Measurements from ENCODE around the gene ATP8A2. TPM values are rescaled to one million over a fixed set of nuclear protein-coding genes. Genes with fewer than 3 reads are reported as not detected.

Gene ATP8A2
- total and polyA plus RNA-seq, 9 of the 15 experiments (the other 6 are each of a cell fraction or from before 2014, with no cell fraction given): under 0.01 to 0.33 (median 0.06) TPM; not detected in 4

- TF ChIP-seq SRSF7 (optimal IDR thresholded peaks at IDR 0.05; ENCODE audit: low read depth, low read length) (no peak), CREB1 (IDR thresholded peaks at IDR 0.05) (no peak), CREB1 (CRISPR knock-in tag; IDR thresholded peaks at IDR 0.05) (no peak), PBX2 (CRISPR knock-in tag; IDR thresholded peaks at IDR 0.05; ENCODE audit: low read depth) (no peak), PBX2 (tag; conservative IDR thresholded peaks at IDR 0.05; ENCODE audit: low read depth) (no peak), ERF (CRISPR knock-in tag; IDR thresholded peaks at IDR 0.05) (no peak), HES1 (IDR thresholded peaks at IDR 0.05; ENCODE audit: low read depth) (no peak), MCM2 (IDR thresholded peaks at IDR 0.05; ENCODE audit: low read depth) (no peak), ZNF740 (CRISPR knock-in tag; IDR thresholded peaks at IDR 0.05) (no peak), ZNF740 (tag; IDR thresholded peaks at IDR 0.05) (no peak)
These were observed 702.9 kb downstream of the ATP8A2 start (continued) for GRCh38 chr13:26074706-26075105.

Small RNA genes lying within 50 kb of the gene (small RNA-seq; reads per million reads assigned to genes)
- gene RN7SL741P (not detected), gene RNU6-78P (not detected), gene RNY1P3 (not detected)

Other genes with a start within 250 kb of the ATP8A2 start
- not detected in 2 replicates for gene AMER2, start 199.7 kb upstream of the ATP8A2 start, total RNA-seq (2014; rRNA removed)
- gene AMER2, start 199.7 kb upstream of the ATP8A2 start, total RNA-seq (2014; rRNA removed; fragmentation: Illumina TruSeq; extraction: Trizol): not detected in 2 replicates
- not detected in 2 replicates for gene AMER2, start 199.7 kb upstream of the ATP8A2 start, total RNA-seq (2015; rRNA removed; fragmentation: Illumina TruSeq; extraction: Trizol)
- gene AMER2, start 199.7 kb upstream of the ATP8A2 start, total RNA-seq (2021): not detected in 2 replicates
- not detected in 2 replicates for gene AMER2, start 199.7 kb upstream of the ATP8A2 start, polyA plus RNA-seq (2011; rRNA removed)
- gene AMER2, start 199.7 kb upstream of the ATP8A2 start, polyA plus RNA-seq (2014; fragmentation: Illumina TruSeq; extraction: Trizol): not detected in 2 replicates
- not detected for gene AMER2, start 199.7 kb upstream of the ATP8A2 start, polyA plus RNA-seq (2014; fragmentation: Nextera tagmentation; extraction: Ambion mirVana)
- gene AMER2, start 199.7 kb upstream of the ATP8A2 start, polyA plus RNA-seq (2014; rRNA removed): not detected in 2 replicates
- gene MTMR6, start 84.5 kb upstream of the ATP8A2 start, total RNA-seq (2014; rRNA removed): 5.7 and 6.4 TPM in 2 replicates
- 10.8 and 12.2 TPM in 2 replicates for gene MTMR6, start 84.5 kb upstream of the ATP8A2 start, total RNA-seq (2014; rRNA removed; fragmentation: Illumina TruSeq; extraction: Trizol)
- 8.4 and 8.5 TPM in 2 replicates for gene MTMR6, start 84.5 kb upstream of the ATP8A2 start, total RNA-seq (2015; rRNA removed; fragmentation: Illumina TruSeq; extraction: Trizol)
- gene MTMR6, start 84.5 kb upstream of the ATP8A2 start, total RNA-seq (2021): 7.8 and 8.2 TPM in 2 replicates
- gene MTMR6, start 84.5 kb upstream of the ATP8A2 start, polyA plus RNA-seq (2011; rRNA removed): 4.8 and 7.7 TPM in 2 replicates
- gene MTMR6, start 84.5 kb upstream of the ATP8A2 start, polyA plus RNA-seq (2014; fragmentation: Illumina TruSeq; extraction: Trizol): 6.8 and 7.7 TPM in 2 replicates
- 1 to 10 TPM; 3.9 to 4.5 TPM for gene MTMR6, start 84.5 kb upstream of the ATP8A2 start, polyA plus RNA-seq (2014; fragmentation: Nextera tagmentation; extraction: Ambion mirVana)
- gene MTMR6, start 84.5 kb upstream of the ATP8A2 start, polyA plus RNA-seq (2014; rRNA removed): 4.5 TPM in 2 replicates
- 38.2 and 41.6 TPM in 2 replicates for gene NUP58, start 70.3 kb upstream of the ATP8A2 start, total RNA-seq (2014; rRNA removed)
- 51.0 and 61.3 TPM in 2 replicates for gene NUP58, start 70.3 kb upstream of the ATP8A2 start, total RNA-seq (2014; rRNA removed; fragmentation: Illumina TruSeq; extraction: Trizol)
- 44.8 and 47.2 TPM in 2 replicates for gene NUP58, start 70.3 kb upstream of the ATP8A2 start, total RNA-seq (2015; rRNA removed; fragmentation: Illumina TruSeq; extraction: Trizol)
- 43.9 and 50.3 TPM in 2 replicates for gene NUP58, start 70.3 kb upstream of the ATP8A2 start, total RNA-seq (2021)
- gene NUP58, start 70.3 kb upstream of the ATP8A2 start, polyA plus RNA-seq (2011; rRNA removed): 68.4 and 98.0 TPM in 2 replicates
- gene NUP58, start 70.3 kb upstream of the ATP8A2 start, polyA plus RNA-seq (2014; fragmentation: Illumina TruSeq; extraction: Trizol): 38.2 and 42.6 TPM in 2 replicates
- gene NUP58, start 70.3 kb upstream of the ATP8A2 start, polyA plus RNA-seq (2014; fragmentation: Nextera tagmentation; extraction: Ambion mirVana): 10 to 100 TPM; 12.5 to 12.6 TPM
- 38.6 and 40.4 TPM in 2 replicates for gene NUP58, start 70.3 kb upstream of the ATP8A2 start, polyA plus RNA-seq (2014; rRNA removed)

Measured in K562 (cell line).